HepG2 (cell line): ENCODE measurements around the gene DHRS1. TPM values are rescaled to one million over a fixed set of nuclear protein-coding genes. Genes with fewer than 3 reads are reported as not detected.

Experiments
- ARNTL ChIP-seq: sonication (generic); formaldehyde crosslinking; IDR thresholded peaks from 2 replicates; pipeline ENCODE4 v1.4.0; 2020; ENCODE audit warnings: mild to moderate bottlenecking, missing genetic modification reagents
- FOXK2 ChIP-seq: fragments of 450-650 bp; IDR thresholded peaks from 2 replicates; pipeline ENCODE4 v1.6.1; 2016
- FOXP4 ChIP-seq: sonication (generic); formaldehyde crosslinking; IDR thresholded peaks from 2 replicates; pipeline ENCODE4 v1.4.0; 2020; ENCODE audit warnings: missing genetic modification reagents
- HMGXB4 ChIP-seq, 2 experiments: sonication (generic) in 1 of 2; formaldehyde crosslinking in 1 of 2; IDR thresholded peaks; 2 replicates each; pipeline versions ENCODE4 v1.4.0 to v1.6.1; 2018 to 2020; ENCODE audit warnings: missing genetic modification reagents in 2 of 2, borderline replicate concordance in 1 of 2, low read depth in 1 of 2, mild to moderate bottlenecking in 1 of 2, missing biosample characterization in 1 of 2
- KLF6 ChIP-seq: IDR thresholded peaks from 2 replicates; pipeline ENCODE4 v1.8.0; 2016; ENCODE audit warnings: missing biosample characterization, missing genetic modification reagents
- MAFK ChIP-seq, 2 experiments: IDR thresholded peaks in 1 of 2; conservative IDR thresholded peaks in 1 of 2; 2 replicates each; pipeline ENCODE4 v1.6.1; 2011; ENCODE audit warnings: improper control_type of control experiment in 2 of 2, low read length in 2 of 2
- PTBP1 ChIP-seq: fragments of 200-400 bp; formaldehyde crosslinking; IDR thresholded peaks from 2 replicates; pipeline ENCODE4 v1.6.1; 2018; ENCODE audit warnings: low read length, low read depth; ENCODE audit not compliant: poor library complexity, severe bottlenecking
- TEAD3 ChIP-seq: optimal IDR thresholded peaks from 2 replicates; pipeline ENCODE3; 2016; ENCODE audit warnings: borderline replicate concordance
- TERF1 ChIP-seq: sonication (generic); formaldehyde crosslinking; IDR thresholded peaks from 2 replicates; pipeline ENCODE4 v1.8.0; 2022; ENCODE audit warnings: mild to moderate bottlenecking, missing genetic modification reagents, moderate library complexity
- ZBTB37 ChIP-seq: sonication (generic); formaldehyde crosslinking; IDR thresholded peaks from 2 replicates; pipeline ENCODE4 v1.4.0; 2020; ENCODE audit warnings: mild to moderate bottlenecking, missing genetic modification reagents
- ZHX2 ChIP-seq, 2 experiments: sonication (generic) in 1 of 2; formaldehyde crosslinking in 1 of 2; IDR thresholded peaks; 2 replicates each; pipeline versions ENCODE4 v1.6.1 to v1.9.0; 2014 to 2022; ENCODE audit warnings: antibody characterized with exemption in 1 of 2, borderline replicate concordance in 1 of 2, inconsistent platforms in 1 of 2, low read depth in 1 of 2, missing genetic modification reagents in 1 of 2
- ZNF550 ChIP-seq: sonication (generic); formaldehyde crosslinking; IDR thresholded peaks from 2 replicates; pipeline ENCODE4 v1.4.0; 2020; ENCODE audit warnings: mild to moderate bottlenecking, missing genetic modification reagents, borderline replicate concordance
- ZNF788 ChIP-seq: sonication (generic); formaldehyde crosslinking; IDR thresholded peaks from 2 replicates; pipeline ENCODE4 v1.5.0; 2020; ENCODE audit warnings: mild to moderate bottlenecking, missing genetic modification reagents, borderline replicate concordance
- polyA plus RNA-seq, 8 experiments: library from polyadenylated mRNA; depleted of rRNA in 3 of 8; stranded (reverse) in 7 of 8; unstranded in 1 of 8; fragments of >200 nt; fragmentation: Illumina TruSeq in 4 of 8; extraction: Trizol in 4 of 8; gene quantifications; 2 replicates each; pipeline versions ENCODE4 v1.2.1 to v1.2.3, GENCODE V29; 2011 to 2016; ENCODE audit warnings: low read depth in 4 of 8, missing spikeins in 1 of 8, mixed read lengths in 1 of 8; ENCODE audit not compliant: insufficient read depth in 1 of 8
- total RNA-seq, 5 experiments: library from RNA; depleted of rRNA; stranded (reverse); fragments of >200 nt; fragmentation: Illumina TruSeq; extraction: Trizol; gene quantifications; 2 replicates each; pipeline ENCODE4 v1.2.3, GENCODE V29; 2016; ENCODE audit warnings: low read depth in 1 of 5

Gene DHRS1
- total and polyA plus RNA-seq, 2 of the 13 experiments (the other 11 are each of a cell fraction or from before 2014, with no cell fraction given) = 49.8 to 60.8 TPM

GRCh38 chr14:24299255-24300191 is at the start of gene DHRS1, which contains the start of gene NOP9 (continued):
- TF ChIP-seq ZBTB37 (CRISPR knock-in tag) = peak; percentile 36; the same call in 1 of the 2 replicates
- TF ChIP-seq ZHX2 (IDR thresholded peaks at IDR 0.05; ENCODE audit: low read depth) = peak; percentile 99
- TF ChIP-seq ZHX2 (CRISPR knock-in tag; IDR thresholded peaks at IDR 0.05; ENCODE audit: borderline replicate concordance) = no peak
- TF ChIP-seq ZNF550 = peak; percentile 97; the same call in 1 of the 2 replicates
- TF ChIP-seq FOXK2 = peak; percentile 86
- peak; percentile 61 for TF ChIP-seq ARNTL
- peak; percentile 89; the same call in 1 of the 2 replicates for TF ChIP-seq ZNF788 (CRISPR knock-in tag)
- TF ChIP-seq HMGXB4 (CRISPR knock-in tag; IDR thresholded peaks at IDR 0.05; ENCODE audit: borderline replicate concordance in 1 of 2, low read depth in 1 of 2) = peak; percentile 96 to 98
- no peak for TF ChIP-seq PTBP1
- no peak for TF ChIP-seq TERF1
- TF ChIP-seq TEAD3 (CRISPR knock-in tag) = peak; percentile 41
- peak in 1 of 2 experiments; percentile 44; a peak in 2 of 4 replicates for TF ChIP-seq MAFK (conservative IDR thresholded peaks at IDR 0.05 in 1 of 2, IDR thresholded peaks at IDR 0.05 in 1 of 2; ENCODE audit: low read length in 2 of 2)
- peak; percentile 86 for TF ChIP-seq FOXP4 (CRISPR knock-in tag)
- TF ChIP-seq KLF6 (CRISPR knock-in tag) = peak; percentile 94
